ENCODE results near the gene CHMP3. TPM values are rescaled to one million over a fixed set of nuclear protein-coding genes. Genes with fewer than 3 reads are reported as not detected.

Gene CHMP3
- total and polyA plus RNA-seq, 2 of the 8 experiments (the other 6 are each of a cell fraction or from before 2014, with no cell fraction given), result 11.7 to 21.9 TPM

GRCh38 chr2:86485802-86486201 lies 77.4 kb downstream of the CHMP3 start:
- H3K9me3 ChIP-seq (ENCODE audit: insufficient read depth in 2 of 2, low read depth in 1 of 2, low read length in 1 of 2), result no peaks in the 10 kb centered on the region
- POLR2A ChIA-PET (ENCODE audit: partially characterized antibody), result interaction anchor here (1.2 kb wide), 1 partner anchor 11 kb away, joined by 3 read pairs; no protein-coding TSS in a partner anchor
- 88% methylated on average over 3 of the region's 3 CpGs; no CpG with 5 or more reads in 1 of the 2 experiments for WGBS, 2 experiments (ENCODE audit: extremely low coverage in 1 of 2, insufficient coverage in 1 of 2, insufficient read length in 1 of 2, insufficient replicate concordance in 2 of 2, low coverage in 1 of 2, low lambda C conversion rate in 2 of 2, missing lambda C conversion rate in 1 of 2)

More at GRCh38 chr2:86485802-86486201, 77.4 kb downstream of the CHMP3 start:
- Histone ChIP-seq H3K23ac (ENCODE audit: insufficient read length) (no peak overlapping the region), H2AK5ac (ENCODE audit: low read depth, low read length) (no peak overlapping the region), H3K27ac (ENCODE audit: low read depth, low read length) (no peak overlapping the region), H4K8ac (ENCODE audit: extremely low read depth, insufficient read depth, low read length) (no peak overlapping the region), H4K91ac (replicated peaks; ENCODE audit: insufficient read length, low read length) (no peak overlapping the region), H4K20me1 (replicated peaks in 1 of 2; ENCODE audit: control insufficient read depth in 1 of 2, insufficient read depth in 2 of 2, low read length in 2 of 2) (peaks cover 2% of the 10 kb centered on the region in 2 experiments), H3K18ac (ENCODE audit: extremely low read depth, low read length) (no peak overlapping the region), H2BK120ac (replicated peaks; ENCODE audit: low read depth, low read length) (no peak overlapping the region), H2BK15ac (ENCODE audit: low read length) (no peak overlapping the region), H2BK12ac (ENCODE audit: low read depth, low read length) (no peak overlapping the region), H3K23me2 (ENCODE audit: low read depth, low read length) (no peaks in the 10 kb centered on the region), H3K4ac (replicated peaks; ENCODE audit: insufficient read length, low read depth, low read length) (no peak overlapping the region), H2BK20ac (ENCODE audit: low read length) (no peak overlapping the region), H3K79me1 (ENCODE audit: low read depth, low read length) (no peaks in the 10 kb centered on the region), H3K9ac (replicated peaks in 1 of 4; ENCODE audit: extremely low read depth in 1 of 4, low read depth in 3 of 4, low read length in 3 of 4) (no peak overlapping the region), H3K14ac (ENCODE audit: insufficient read length) (no peak overlapping the region), H3K4me1 (replicated peaks in 1 of 4; ENCODE audit: control insufficient read depth in 3 of 4, insufficient read depth in 4 of 4, low read length in 3 of 4) (no peaks in the 10 kb centered on the region), H3K4me2 (ENCODE audit: insufficient read depth in 1 of 2, low read depth in 2 of 2, low read length in 2 of 2) (no peak overlapping the region), H4K5ac (ENCODE audit: insufficient read length, low read depth, low read length) (no peak overlapping the region), H2AFZ (ENCODE audit: low read length) (no peak overlapping the region), H3K79me2 (ENCODE audit: control insufficient read depth in 1 of 2, insufficient read depth in 2 of 2, low read length in 2 of 2) (no peaks in the 10 kb centered on the region), H3K36me3 (ENCODE audit: control insufficient read depth in 2 of 4, insufficient read depth in 4 of 4, low read length in 3 of 4) (peaks cover 21 to 76% (median 65%) of the 10 kb centered on the region in 4 experiments), H3K56ac (replicated peaks; ENCODE audit: insufficient read length, low read depth, low read length) (no peak overlapping the region), H3K27me3 (replicated peaks in 1 of 4; ENCODE audit: control insufficient read depth in 3 of 4, extremely low read depth in 1 of 4, insufficient read depth in 3 of 4, low read length in 3 of 4) (no peaks in the 10 kb centered on the region), H2BK5ac (ENCODE audit: low read depth, low read length) (no peak overlapping the region), H3K4me3 (ENCODE audit: extremely low read depth in 1 of 4, insufficient read depth in 2 of 4, low read depth in 3 of 4, low read length in 4 of 4) (no peak overlapping the region)
- no peak for FAIRE-seq
- CTCF ChIA-PET (ENCODE audit: partially characterized antibody), result interaction anchor here (0.7 kb wide), 1 partner anchor 905 kb away, joined by 3 read pairs; no protein-coding TSS in a partner anchor
- TF ChIP-seq ATF2 (IDR thresholded peaks at IDR 0.05; ENCODE audit: low read length), result no peak
- TF ChIP-seq EP300 (IDR thresholded peaks at IDR 0.05; ENCODE audit: borderline replicate concordance in 1 of 2, low read depth in 2 of 2, low read length in 2 of 2), result no peak
- TF ChIP-seq CREB1 (IDR thresholded peaks at IDR 0.05), result no peak
- no peak for TF ChIP-seq CBX8 (IDR thresholded peaks at IDR 0.05; ENCODE audit: borderline replicate concordance, low read depth, low read length)
- no peak for TF ChIP-seq POU5F1 (IDR thresholded peaks at IDR 0.05; ENCODE audit: low read depth, low read length)
- TF ChIP-seq ASH2L (IDR thresholded peaks at IDR 0.05; ENCODE audit: low read length), result no peak
- DNase-seq (ENCODE audit: low read depth in 1 of 2, low spot score in 2 of 2), result no peak

Measured in H1 (cell line).